ENCODE results near the gene ACSF2. TPM values are rescaled to one million over a fixed set of nuclear protein-coding genes. Genes with fewer than 3 reads are reported as not detected.
A peak's percentile ranks its signal among the peaks of the same experiment; 100 is the strongest.
"Not testable (repeated sequence)": the region's sequence is repeated elsewhere in the genome, so short reads cannot be mapped to it uniquely, and the experiment has no call there.

ACSF2 gene
- total RNA-seq, 4 donors from 2014 or later = 97.3 to 193 (median 143) TPM

- WGBS, 2 donors = 95 to 97% methylated on average over 9 to 10 of the region's 10 CpGs
- intact Hi-C loops (cut with DNase I) = no loop called here
- Histone ChIP-seq H3K36me3 (peaks cover 5 to 24% of the 10 kb centered on the region in 2 donors), H3K9me3 (no peaks in the 10 kb centered on the region), H3K4me1 (peaks cover 0 to 38% of the 10 kb centered on the region in 2 donors), H3K27ac (no peak overlapping the region), H3K4me3 (replicated peaks in 1 of 3) (no peak overlapping the region), H3K27me3 (no peaks in the 10 kb centered on the region)
- no peak for DNase-seq
- TF ChIP-seq POLR2A (IDR thresholded peaks at IDR 0.05) = no peak
- TF ChIP-seq CTCF (IDR thresholded peaks at IDR 0.05) = no peak
Observed at GRCh38 chr17:50472286-50472685, 46.3 kb downstream of the ACSF2 start.

GRCh38 chr17:50472761-50473161 is 46.7 kb downstream of the ACSF2 start:
- H3K9me3 ChIP-seq; H3K4me3 ChIP-seq (replicated peaks in 1 of 3); DNase-seq; H3K27ac ChIP-seq; intact Hi-C loops (cut with DNase I); H3K27me3 ChIP-seq: not testable (repeated sequence)
- Histone ChIP-seq H3K36me3 (peaks cover 5 to 24% of the 10 kb centered on the region in 2 donors), H3K4me1 (peaks cover 1 to 38% of the 10 kb centered on the region in 2 donors)
- 92 to 95% methylated on average over 13 of the region's 13 CpGs for WGBS, 2 donors

- Histone ChIP-seq H3K36me3 (peaks cover 5 to 24% of the 10 kb centered on the region in 2 donors), H3K4me3 (replicated peaks in 1 of 3) (no peak overlapping the region), H3K9me3 (no peaks in the 10 kb centered on the region), H3K27ac (peak overlapping the region in 2 of 3 donors; percentile 24 to 27), H3K27me3 (no peaks in the 10 kb centered on the region), H3K4me1 (peaks cover 8 to 40% of the 10 kb centered on the region in 2 donors)
- intact Hi-C loops (cut with DNase I) = no loop called here
- WGBS, 2 donors = 93 to 95% methylated on average over 11 of the region's 11 CpGs
- TF ChIP-seq CTCF (IDR thresholded peaks at IDR 0.05) (no peak), POLR2A (IDR thresholded peaks at IDR 0.05) (no peak)
- no peak for DNase-seq
Observed at GRCh38 chr17:50473901-50474300, 47.9 kb downstream of the ACSF2 start.

GRCh38 chr17:50474523-50474922 is 48.5 kb downstream of the ACSF2 start:
- 41 to 47% methylated on average over 6 of the region's 6 CpGs for WGBS, 2 donors
- Histone ChIP-seq H3K9me3 (no peaks in the 10 kb centered on the region), H3K4me1 (peaks cover 9 to 38% of the 10 kb centered on the region in 2 donors), H3K27ac (peak overlapping the region in 2 of 3 donors; percentile 24 to 27), H3K36me3 (peaks cover 5 to 24% of the 10 kb centered on the region in 2 donors), H3K4me3 (replicated peaks in 1 of 3) (no peak overlapping the region), H3K27me3 (no peaks in the 10 kb centered on the region)
- no peak for TF ChIP-seq CTCF (IDR thresholded peaks at IDR 0.05)
- TF ChIP-seq POLR2A (IDR thresholded peaks at IDR 0.05) = no peak
- peak; percentile 49 to 65 for DNase-seq
- intact Hi-C loops (cut with DNase I) = no loop called here

- H3K27me3 ChIP-seq = no peaks in the 10 kb centered on the region
- no peak overlapping the region for H3K27ac ChIP-seq
- H3K4me1 ChIP-seq = peaks cover 14 to 35% of the 10 kb centered on the region in 2 donors
- H3K36me3 ChIP-seq = peaks cover 5 to 24% of the 10 kb centered on the region in 2 donors
- DNase-seq = no peak
- no peak overlapping the region for H3K4me3 ChIP-seq (replicated peaks in 1 of 3)
- TF ChIP-seq CTCF (IDR thresholded peaks at IDR 0.05) = no peak
- no peak for TF ChIP-seq POLR2A (IDR thresholded peaks at IDR 0.05)
- no peaks in the 10 kb centered on the region for H3K9me3 ChIP-seq
- 90 to 93% methylated on average over 4 of the region's 4 CpGs for WGBS, 2 donors
- intact Hi-C loops (cut with DNase I) = loop anchor here (5.0 kb wide), 1 partner anchor 113 kb away; no protein-coding TSS in a partner anchor
Observed at GRCh38 chr17:50475362-50475761, 49.3 kb downstream of the ACSF2 start.

GRCh38 chr17:50475775-50476544 is 49.9 kb downstream of the ACSF2 start:
- WGBS, 2 donors = 58 to 64% methylated on average over 21 to 32 of the region's 33 CpGs
- intact Hi-C loops (cut with DNase I) = loop anchor here (5.0 kb wide), 1 partner anchor 114 kb away; no protein-coding TSS in a partner anchor
- H3K27me3 ChIP-seq; H3K9me3 ChIP-seq; DNase-seq; H3K4me3 ChIP-seq (replicated peaks in 1 of 3); H3K27ac ChIP-seq: not testable (repeated sequence)
- Histone ChIP-seq H3K36me3 (peaks cover 4 to 21% of the 10 kb centered on the region in 2 donors), H3K4me1 (peaks cover 14 to 29% of the 10 kb centered on the region in 2 donors)

Measured in thyroid gland (tissue), 4 donors.